Fibroblast of skin of back (primary cell): ENCODE measurements around the gene UST.
"Not testable (repeated sequence)": the region's sequence is repeated elsewhere in the genome, so short reads cannot be mapped to it uniquely, and the experiment has no call there.

Experiments
- DNase-seq: peaks from one replicate; pipeline ENCODE4 v3.0.0-alpha.2; 2013

UST gene

GRCh38 chr6:148981515-148981914 is 234.7 kb downstream of the UST start:
- peak; percentile 83 for DNase-seq

GRCh38 chr6:148983101-148983761 is 236.4 kb downstream of the UST start:
- DNase-seq: no peak

GRCh38 chr6:148983966-148984365 is 237.1 kb downstream of the UST start:
- no peak for DNase-seq

GRCh38 chr6:148984531-148985056 is 237.8 kb downstream of the UST start:
- peak; percentile 21 for DNase-seq

- no peak for DNase-seq
Measured at GRCh38 chr6:148985499-148985898, 238.7 kb downstream of the UST start.

- no peak for DNase-seq
Measured at GRCh38 chr6:148986608-148987007, 239.8 kb downstream of the UST start.

GRCh38 chr6:148987982-148988381 is 241.2 kb downstream of the UST start:
- no peak for DNase-seq

- no peak for DNase-seq
Measured at GRCh38 chr6:148989585-148989984, 242.8 kb downstream of the UST start.

GRCh38 chr6:148990403-148990802 is 243.6 kb downstream of the UST start:
- no peak for DNase-seq

- no peak for DNase-seq
Measured at GRCh38 chr6:148996815-148997214, 250.0 kb downstream of the UST start.

- DNase-seq: peak; percentile 85
Measured at GRCh38 chr6:148997865-148998264, 251.0 kb downstream of the UST start.

- DNase-seq: no peak
Measured at GRCh38 chr6:148998704-148999103, 251.9 kb downstream of the UST start.

- peak; percentile 69 for DNase-seq
Measured at GRCh38 chr6:148999501-148999900, 252.7 kb downstream of the UST start.

- DNase-seq: peak; percentile 93
Measured at GRCh38 chr6:148999929-149000468, 253.2 kb downstream of the UST start.

- no peak for DNase-seq
Measured at GRCh38 chr6:149001422-149001821, 254.6 kb downstream of the UST start.

- DNase-seq: no peak
Measured at GRCh38 chr6:149003560-149003959, 256.7 kb downstream of the UST start.

GRCh38 chr6:149004664-149005063 is 257.8 kb downstream of the UST start:
- DNase-seq: no peak

- not testable (repeated sequence) for DNase-seq
Measured at GRCh38 chr6:149006236-149006635, 259.4 kb downstream of the UST start.

- no peak for DNase-seq
Measured at GRCh38 chr6:149006671-149007070, 259.8 kb downstream of the UST start.

- DNase-seq: no peak
Measured at GRCh38 chr6:149007846-149008245, 261.0 kb downstream of the UST start.

- DNase-seq: no peak
Measured at GRCh38 chr6:149008741-149009140, 261.9 kb downstream of the UST start.

GRCh38 chr6:149012040-149012545 is 265.3 kb downstream of the UST start:
- DNase-seq: peak; percentile 99

GRCh38 chr6:149013586-149014344 is 266.9 kb downstream of the UST start:
- DNase-seq: no peak
